Fibroblast of mammary gland (primary cell): ENCODE results near the gene ASB11.

ENCODE experiments used
- DNase-seq: peaks from one replicate; pipeline ENCODE4 v3.0.0-alpha.2; 2010; ENCODE audit warnings: low read depth
- H3K4me3 ChIP-seq: 2 replicates; pipeline ENCODE4 v1.5.1; 2011; ENCODE audit warnings: low read depth, mild to moderate bottlenecking, low read length, moderate library complexity; ENCODE audit not compliant: control insufficient read depth
- CTCF ChIP-seq: conservative IDR thresholded peaks from 2 replicates; pipeline ENCODE4 v1.5.1; 2011; ENCODE audit warnings: low read depth, low read length, inconsistent platforms; ENCODE audit not compliant: control insufficient read depth, insufficient read depth

The ASB11 gene

GRCh38 chrX:15240414-15240813, 75.0 kb downstream of the ASB11 start:
- H3K4me3 ChIP-seq, result no peak overlapping the region
- no peak for TF ChIP-seq CTCF
- no peak for DNase-seq

DNA sequence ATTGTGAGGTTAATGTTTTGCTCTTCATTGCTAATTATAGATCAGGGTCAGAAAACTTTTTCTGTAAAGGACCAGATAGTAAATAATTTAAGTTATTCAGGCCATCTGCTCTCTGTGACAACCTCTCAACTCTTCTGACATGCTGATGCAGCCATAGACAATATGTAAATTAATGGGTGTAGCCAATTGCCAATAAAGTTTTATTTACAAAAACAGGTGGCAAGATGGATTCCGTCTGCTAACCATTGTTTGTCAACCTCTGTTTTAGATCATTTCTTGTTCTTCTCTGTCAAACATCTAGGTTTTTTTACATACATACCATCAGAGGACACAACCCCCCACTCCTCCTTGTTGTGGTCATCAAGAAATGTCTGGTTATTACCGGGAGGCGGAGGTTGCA, 79.3 kb downstream of the ASB11 start:
- TF ChIP-seq CTCF, result no peak
- no peak for DNase-seq
- H3K4me3 ChIP-seq, result no peak overlapping the region

GRCh38 chrX:15235001-15235400, 80.4 kb downstream of the ASB11 start:
- no peak overlapping the region for H3K4me3 ChIP-seq
- no peak for DNase-seq
- no peak for TF ChIP-seq CTCF

DNA sequence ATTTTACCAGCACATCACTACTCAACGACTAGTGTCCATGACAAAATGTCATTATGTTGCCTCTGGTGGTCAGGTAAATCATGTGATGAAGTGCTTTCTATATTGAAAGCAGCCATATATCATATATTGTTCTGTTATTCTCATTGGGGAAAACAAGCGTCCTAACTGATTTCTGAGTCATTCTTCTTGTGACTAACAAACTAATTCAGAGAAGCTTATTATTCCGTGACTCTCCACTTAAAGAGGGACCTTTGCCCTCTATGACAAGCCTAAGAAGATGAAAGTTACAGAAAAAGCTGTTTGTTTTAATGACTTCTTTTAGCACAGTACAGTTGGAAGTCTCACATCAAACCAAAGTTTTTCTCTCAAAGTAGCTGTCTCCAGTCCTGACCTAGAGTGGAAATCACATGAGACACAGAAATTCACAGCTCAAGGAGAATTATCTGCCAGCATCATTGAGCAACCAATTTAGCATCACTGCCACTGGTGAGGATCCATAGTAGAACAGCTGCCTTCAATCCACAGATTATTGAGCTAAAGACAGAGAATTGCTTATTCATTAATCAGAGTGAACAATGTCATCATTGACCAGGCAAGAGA, 81.9 kb downstream of the ASB11 start:
- no peak overlapping the region for H3K4me3 ChIP-seq
- TF ChIP-seq CTCF, result no peak
- DNase-seq, result peak; percentile 31
